IMR-90 (cell line): Measurements from ENCODE around the gene LRRC75B. TPM values are rescaled to one million over a fixed set of nuclear protein-coding genes. Genes with fewer than 3 reads are reported as not detected.

Experiments used
- ATAC-seq: fragments of 200-7000 bp; cut with Tn5 transposase; 2 replicates; pipeline ENCODE4 v1.9.1; 2020; ENCODE audit warnings: low read depth, mild to moderate bottlenecking, moderate library complexity
- BruUV-seq: library from RNA; stranded (reverse); fragments of 400-500 nt; replicated peaks from 2 replicates; lab custom pipeline; 2021; lab: Mats Ljungman, UMichigan
- CTCF ChIA-PET: fragments of 300-600 bp; formaldehyde crosslinking; extraction: SDS; loops from one replicate; lab custom pipeline; 2021; ENCODE audit warnings: antibody characterized with exemption; lab: Yijun Ruan, JAX
- POLR2A ChIA-PET: fragments of 300-600 bp; sonication (Branson Sonifier 250); formaldehyde crosslinking; loops from one replicate; lab custom pipeline; 2022; ENCODE audit warnings: antibody characterized with exemption; ENCODE audit not compliant: unreplicated experiment; lab: Charles Lee
- DNase-seq: peaks from one replicate; pipeline ENCODE4 v3.0.0; 2013
- H2AFZ ChIP-seq: replicated peaks from 2 replicates; pipeline ENCODE3; 2013; ENCODE audit warnings: low read length, mild to moderate bottlenecking; ENCODE audit not compliant: poor library complexity
- H2AK5ac ChIP-seq: 2 replicates; pipeline ENCODE4 v1.6.1; 2013; ENCODE audit warnings: low read depth, low read length, inconsistent platforms
- H2AK9ac ChIP-seq: replicated peaks from 2 replicates; pipeline ENCODE3; 2013; ENCODE audit warnings: mild to moderate bottlenecking, low read depth, low read length, moderate library complexity; ENCODE audit not compliant: poor library complexity
- H2BK120ac ChIP-seq: 2 replicates; pipeline ENCODE4 v1.6.1; 2013; ENCODE audit warnings: low read depth, low read length, inconsistent platforms
- H2BK15ac ChIP-seq: 3 replicates; pipeline ENCODE4 v1.6.1; 2013; ENCODE audit warnings: low read depth, low read length, inconsistent platforms
- H2BK20ac ChIP-seq: 2 replicates; pipeline ENCODE4 v1.6.1; 2013; ENCODE audit warnings: low read depth, mild to moderate bottlenecking, inconsistent platforms, low read length, moderate library complexity
- H2BK5ac ChIP-seq: 2 replicates; pipeline ENCODE4 v1.6.1; 2013; ENCODE audit warnings: mild to moderate bottlenecking, low read depth, low read length, inconsistent platforms; ENCODE audit not compliant: poor library complexity, severe bottlenecking
- H3K14ac ChIP-seq: replicated peaks from 2 replicates; pipeline ENCODE4 v1.6.1; 2013; ENCODE audit warnings: low read depth, low read length, inconsistent platforms
- H3K18ac ChIP-seq: 2 replicates; pipeline ENCODE4 v1.6.1; 2013; ENCODE audit warnings: low read depth, low read length, control low read depth
- H3K23ac ChIP-seq: 2 replicates; pipeline ENCODE4 v1.6.1; 2013; ENCODE audit warnings: low read depth, low read length, inconsistent platforms
- H3K27ac ChIP-seq: 2 replicates; pipeline ENCODE4 v1.5.1; 2013; ENCODE audit warnings: mild to moderate bottlenecking, control low read depth, low read length; ENCODE audit not compliant: insufficient read depth
- H3K27me3 ChIP-seq: 2 replicates; pipeline ENCODE4 v1.6.1; 2013; ENCODE audit warnings: low read length; ENCODE audit not compliant: control insufficient read depth, insufficient read depth
- H3K36me3 ChIP-seq: 2 replicates; pipeline ENCODE4 v1.6.1; 2013; ENCODE audit warnings: low read length, mixed read lengths; ENCODE audit not compliant: control insufficient read depth, insufficient read depth
- H3K4ac ChIP-seq: 2 replicates; pipeline ENCODE4 v1.6.1; 2013; ENCODE audit warnings: low read depth, low read length, inconsistent platforms
- H3K4me1 ChIP-seq: 2 replicates; pipeline ENCODE4 v1.6.1; 2013; ENCODE audit warnings: low read length, mixed read lengths; ENCODE audit not compliant: control insufficient read depth, insufficient read depth
- H3K4me2 ChIP-seq: 2 replicates; pipeline ENCODE4 v1.6.1; 2013; ENCODE audit warnings: low read depth, mild to moderate bottlenecking, control low read depth, low read length, moderate library complexity
- H3K4me3 ChIP-seq: 2 replicates; pipeline ENCODE4 v1.5.1; 2013; ENCODE audit warnings: low read depth, mild to moderate bottlenecking, control low read depth, low read length, moderate library complexity; ENCODE audit not compliant: insufficient read depth
- H3K56ac ChIP-seq: 2 replicates; pipeline ENCODE4 v1.6.1; 2013; ENCODE audit warnings: low read length, inconsistent platforms; ENCODE audit not compliant: insufficient read depth; ENCODE audit errors: extremely low read depth
- H3K79me1 ChIP-seq, 2 experiments: 2 replicates each; pipeline ENCODE4 v1.6.1; 2013; ENCODE audit warnings: low read length in 2 of 2, inconsistent platforms in 1 of 2, low read depth in 1 of 2
- H3K9ac ChIP-seq: 2 replicates; pipeline ENCODE4 v1.6.1; 2013; ENCODE audit warnings: low read depth, low read length, control low read depth
- H3K9me1 ChIP-seq: 2 replicates; pipeline ENCODE4 v1.6.1; 2013; ENCODE audit warnings: low read length, inconsistent platforms; ENCODE audit not compliant: insufficient read depth
- H3K9me3 ChIP-seq: 2 replicates; pipeline ENCODE4 v1.6.1; 2013; ENCODE audit warnings: low read length; ENCODE audit not compliant: control insufficient read depth, insufficient read depth
- H4K20me1 ChIP-seq: 2 replicates; pipeline ENCODE4 v1.6.1; 2013; ENCODE audit warnings: low read length, inconsistent platforms; ENCODE audit not compliant: insufficient read depth
- H4K5ac ChIP-seq: 2 replicates; pipeline ENCODE4 v1.6.1; 2013; ENCODE audit warnings: mild to moderate bottlenecking, low read depth, low read length, control low read depth
- H4K8ac ChIP-seq, 2 experiments: 2 replicates each; pipeline ENCODE4 v1.6.1; 2013; ENCODE audit warnings: low read depth in 2 of 2, low read length in 2 of 2, control low read depth in 1 of 2, inconsistent platforms in 1 of 2
- H4K91ac ChIP-seq: 2 replicates; pipeline ENCODE4 v1.6.1; 2013; ENCODE audit warnings: low read depth, low read length, inconsistent platforms; ENCODE audit not compliant: insufficient read depth
- CEBPB ChIP-seq: IDR thresholded peaks from 2 replicates; pipeline ENCODE4 v1.6.1; 2012; ENCODE audit warnings: low read depth, low read length, improper control_type of control experiment
- CHD1 ChIP-seq: IDR thresholded peaks from 2 replicates; pipeline ENCODE4 v1.6.1; 2012; ENCODE audit warnings: low read depth, low read length, improper control_type of control experiment
- FOS ChIP-seq: fragments of 150-350 bp; IDR thresholded peaks from 2 replicates; pipeline ENCODE4 v1.6.1; 2016; ENCODE audit warnings: low read depth, low read length
- MAFK ChIP-seq: IDR thresholded peaks from 2 replicates; pipeline ENCODE4 v1.6.1; 2012; ENCODE audit warnings: low read depth, low read length, improper control_type of control experiment
- MAZ ChIP-seq: IDR thresholded peaks from 2 replicates; pipeline ENCODE4 v1.6.1; 2012; ENCODE audit warnings: low read depth, mild to moderate bottlenecking, low read length, improper control_type of control experiment, moderate library complexity, borderline replicate concordance
- MXI1 ChIP-seq: IDR thresholded peaks from 2 replicates; pipeline ENCODE4 v1.6.1; 2012; ENCODE audit warnings: low read depth, mild to moderate bottlenecking, low read length, moderate library complexity, borderline replicate concordance
- NFE2L2 ChIP-seq: fragments of 150-350 bp; IDR thresholded peaks from 2 replicates; pipeline ENCODE4 v1.6.1; 2016; ENCODE audit warnings: low read depth, mild to moderate bottlenecking, low read length
- RAD21 ChIP-seq: IDR thresholded peaks from 2 replicates; pipeline ENCODE4 v1.6.1; 2012; ENCODE audit warnings: low read length, improper control_type of control experiment
- RCOR1 ChIP-seq: IDR thresholded peaks from 2 replicates; pipeline ENCODE4 v1.6.1; 2012; ENCODE audit warnings: mild to moderate bottlenecking, low read length, improper control_type of control experiment; ENCODE audit not compliant: insufficient replicate concordance
- RFX5 ChIP-seq: IDR thresholded peaks from 2 replicates; pipeline ENCODE4 v1.8.0; 2012; ENCODE audit warnings: low read depth, mild to moderate bottlenecking, low read length, moderate library complexity
- SMC3 ChIP-seq: fragments of 150-350 bp; IDR thresholded peaks from 2 replicates; pipeline ENCODE4 v1.6.1; 2016; ENCODE audit warnings: low read depth, mild to moderate bottlenecking, antibody characterized with exemption, low read length, moderate library complexity
- WGBS, 2 experiments: methylation state at CpG; one replicate each; pipeline versions ENCODE4 v1.1.5 to v1.1.7; 2013; ENCODE audit warnings: missing lambda C conversion rate in 2 of 2; ENCODE audit not compliant: insufficient read length in 1 of 2; ENCODE audit errors: extremely low coverage in 2 of 2; 5-methylcytosine and 5-hydroxymethylcytosine counted together
- dilution Hi-C: fragments of 300-500 bp; cut with HindIII; formaldehyde crosslinking; loops from one replicate; pipeline ENCODE4 v1.14.3; 2018; ENCODE audit warnings: low sequenced_read_pairs; ENCODE audit not compliant: unreplicated experiment
- in situ Hi-C: fragments of 300-500 bp; cut with MboI; formaldehyde crosslinking; loops from 3 replicates; pipeline ENCODE4 v1.14.3; 2019; ENCODE audit warnings: low sequenced_read_pairs, inconsistent platforms, mixed read lengths
- intact Hi-C: fragments of 100-400 bp; cut with micrococcal nuclease; formaldehyde crosslinking; loops from 2 replicates; pipeline ENCODE4 v1.10.0; 2022
- polyA plus RNA-seq, 3 experiments: library from polyadenylated mRNA; depleted of rRNA; stranded (reverse); fragments of >200 nt; gene quantifications; 2 replicates each; pipeline ENCODE4 v1.2.3, GENCODE V29; 2012; ENCODE audit warnings: low replicate concordance in 1 of 3
- total RNA-seq: library from RNA; depleted of rRNA; stranded (reverse); fragments of >200 nt; gene quantifications from 2 replicates; pipeline ENCODE4 v1.2.3, GENCODE V29; 2012
- TF ChIP-seq, protein P1 (sequence below): conservative IDR thresholded peaks from 2 replicates; pipeline ENCODE4 v1.5.1; 2012; ENCODE audit warnings: mild to moderate bottlenecking, low read depth, low read length, improper control_type of control experiment
- TF ChIP-seq, protein P2 (sequence below): fragments of 150-350 bp; IDR thresholded peaks from 2 replicates; pipeline ENCODE4 v1.6.1; 2017; ENCODE audit warnings: mild to moderate bottlenecking, antibody characterized with exemption, low read length, low read depth
- TF ChIP-seq, protein P3 (sequence below): fragments of 150-350 bp; IDR thresholded peaks from 2 replicates; pipeline ENCODE4 v1.6.1; 2016; ENCODE audit warnings: low read depth, mild to moderate bottlenecking, low read length, moderate library complexity, borderline replicate concordance

Gene LRRC75B
- total and polyA plus RNA-seq, 2 of the 4 experiments (the other 2 are of a cell fraction) = 1.6 to 10.7 TPM

DNA sequence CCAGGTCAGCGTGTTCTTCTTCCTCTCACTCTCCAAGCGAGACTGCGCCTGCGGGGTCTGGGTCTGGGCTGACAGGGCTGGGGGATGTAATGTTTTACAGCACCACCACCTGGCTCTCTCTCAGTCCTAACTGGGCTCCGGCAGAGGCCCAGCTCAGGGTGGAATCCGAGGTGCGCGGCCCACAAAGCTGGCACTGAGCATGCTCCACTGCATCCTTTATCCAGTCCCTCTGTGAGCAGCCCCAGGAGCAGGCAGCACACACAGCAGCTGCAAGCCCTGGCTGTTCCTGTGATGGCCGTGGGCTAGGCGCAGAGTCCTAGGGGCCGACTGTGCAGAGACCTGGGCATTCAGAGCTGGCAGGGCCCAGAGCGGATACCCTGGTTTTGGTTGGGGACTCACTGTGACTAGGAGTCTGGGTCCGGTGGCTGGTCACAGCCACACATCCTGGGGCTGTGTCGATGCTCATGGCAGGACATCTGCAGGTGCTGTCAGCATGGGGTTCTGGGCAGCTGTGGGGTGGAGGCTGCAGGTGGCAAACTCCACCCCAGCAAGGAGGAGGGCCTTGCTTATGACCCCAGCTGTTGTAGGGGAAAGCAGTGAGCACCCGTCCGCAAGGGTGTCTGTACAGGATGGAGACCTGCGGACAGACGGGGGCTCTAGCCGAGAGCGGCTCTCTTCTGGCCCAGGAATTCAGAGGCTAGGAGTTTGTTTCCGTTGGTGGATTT, 4.0 kb downstream of the LRRC75B start:
- H4K5ac ChIP-seq = no peak overlapping the region
- H2AK5ac ChIP-seq = no peak overlapping the region
- peaks cover 3% of the 10 kb centered on the region; the same call in 1 of the 2 replicates for H3K4me1 ChIP-seq
- H3K27me3 ChIP-seq = no peaks in the 10 kb centered on the region
- H2BK15ac ChIP-seq = no peak overlapping the region
- H3K27ac ChIP-seq = no peak overlapping the region
- peaks cover 11% of the 10 kb centered on the region for H3K9me1 ChIP-seq
- H2AFZ ChIP-seq = no peak overlapping the region
- TF ChIP-seq RAD21 (no peak), MAZ (no peak), RCOR1 (no peak), NFE2L2 (no peak), FOS (no peak), CEBPB (no peak), MAFK (no peak), RFX5 (no peak), SMC3 (no peak), CHD1 (no peak), MXI1 (no peak)
- TF ChIP-seq, protein P1, sequence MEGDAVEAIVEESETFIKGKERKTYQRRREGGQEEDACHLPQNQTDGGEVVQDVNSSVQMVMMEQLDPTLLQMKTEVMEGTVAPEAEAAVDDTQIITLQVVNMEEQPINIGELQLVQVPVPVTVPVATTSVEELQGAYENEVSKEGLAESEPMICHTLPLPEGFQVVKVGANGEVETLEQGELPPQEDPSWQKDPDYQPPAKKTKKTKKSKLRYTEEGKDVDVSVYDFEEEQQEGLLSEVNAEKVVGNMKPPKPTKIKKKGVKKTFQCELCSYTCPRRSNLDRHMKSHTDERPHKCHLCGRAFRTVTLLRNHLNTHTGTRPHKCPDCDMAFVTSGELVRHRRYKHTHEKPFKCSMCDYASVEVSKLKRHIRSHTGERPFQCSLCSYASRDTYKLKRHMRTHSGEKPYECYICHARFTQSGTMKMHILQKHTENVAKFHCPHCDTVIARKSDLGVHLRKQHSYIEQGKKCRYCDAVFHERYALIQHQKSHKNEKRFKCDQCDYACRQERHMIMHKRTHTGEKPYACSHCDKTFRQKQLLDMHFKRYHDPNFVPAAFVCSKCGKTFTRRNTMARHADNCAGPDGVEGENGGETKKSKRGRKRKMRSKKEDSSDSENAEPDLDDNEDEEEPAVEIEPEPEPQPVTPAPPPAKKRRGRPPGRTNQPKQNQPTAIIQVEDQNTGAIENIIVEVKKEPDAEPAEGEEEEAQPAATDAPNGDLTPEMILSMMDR = no peak
- TF ChIP-seq, protein P2, sequence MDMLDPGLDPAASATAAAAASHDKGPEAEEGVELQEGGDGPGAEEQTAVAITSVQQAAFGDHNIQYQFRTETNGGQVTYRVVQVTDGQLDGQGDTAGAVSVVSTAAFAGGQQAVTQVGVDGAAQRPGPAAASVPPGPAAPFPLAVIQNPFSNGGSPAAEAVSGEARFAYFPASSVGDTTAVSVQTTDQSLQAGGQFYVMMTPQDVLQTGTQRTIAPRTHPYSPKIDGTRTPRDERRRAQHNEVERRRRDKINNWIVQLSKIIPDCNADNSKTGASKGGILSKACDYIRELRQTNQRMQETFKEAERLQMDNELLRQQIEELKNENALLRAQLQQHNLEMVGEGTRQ = no peak
- TF ChIP-seq, protein P3, sequence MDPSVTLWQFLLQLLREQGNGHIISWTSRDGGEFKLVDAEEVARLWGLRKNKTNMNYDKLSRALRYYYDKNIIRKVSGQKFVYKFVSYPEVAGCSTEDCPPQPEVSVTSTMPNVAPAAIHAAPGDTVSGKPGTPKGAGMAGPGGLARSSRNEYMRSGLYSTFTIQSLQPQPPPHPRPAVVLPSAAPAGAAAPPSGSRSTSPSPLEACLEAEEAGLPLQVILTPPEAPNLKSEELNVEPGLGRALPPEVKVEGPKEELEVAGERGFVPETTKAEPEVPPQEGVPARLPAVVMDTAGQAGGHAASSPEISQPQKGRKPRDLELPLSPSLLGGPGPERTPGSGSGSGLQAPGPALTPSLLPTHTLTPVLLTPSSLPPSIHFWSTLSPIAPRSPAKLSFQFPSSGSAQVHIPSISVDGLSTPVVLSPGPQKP = no peak
- in situ Hi-C loops (no loop called here), dilution Hi-C loops (no loop called here), intact Hi-C loops (no loop called here)
- BruUV-seq = no TSS peak
- POLR2A ChIA-PET = no interaction called here
- H2AK9ac ChIP-seq = no peak overlapping the region
- H2BK20ac ChIP-seq = no peak overlapping the region
- no peak overlapping the region for H3K4me3 ChIP-seq
- H3K4me2 ChIP-seq = no peak overlapping the region
- H4K91ac ChIP-seq = no peak overlapping the region
- no peak overlapping the region for H3K4ac ChIP-seq
- no peaks in the 10 kb centered on the region for H4K20me1 ChIP-seq
- H2BK120ac ChIP-seq = no peak overlapping the region
- CTCF ChIA-PET = no interaction called here
- no peaks in the 10 kb centered on the region for H3K9me3 ChIP-seq
- no peak overlapping the region for H4K8ac ChIP-seq
- ATAC-seq = no peak
- WGBS, 2 experiments = 93% methylated on average over 10 of the region's 21 CpGs; no CpG with 5 or more reads in 1 of the 2 experiments
- no peak overlapping the region for H3K9ac ChIP-seq
- H2BK5ac ChIP-seq = no peak overlapping the region
- no peak overlapping the region for H3K18ac ChIP-seq
- DNase-seq = no peak
- no peak overlapping the region for H3K14ac ChIP-seq
- peaks cover 27% of the 10 kb centered on the region; the same call in 1 of the 2 replicates for H3K36me3 ChIP-seq
- H3K79me1 ChIP-seq = peaks cover 0 to 8% of the 10 kb centered on the region in 2 experiments; a peak in 2 of 4 replicates
- H3K23ac ChIP-seq = no peak overlapping the region
- no peak overlapping the region for H3K56ac ChIP-seq
